ENCODE measurements around the gene PDE7B. TPM values are rescaled to one million over a fixed set of nuclear protein-coding genes. Genes with fewer than 3 reads are reported as not detected.

Gene PDE7B
- total and polyA plus RNA-seq, 2 of the 4 experiments (the other 2 are of a cell fraction), result 7.8 to 12.4 TPM

- TF ChIP-seq USF2 (IDR thresholded peaks at IDR 0.05; ENCODE audit: low read depth, low read length) (no peak), NFE2L2 (IDR thresholded peaks at IDR 0.05; ENCODE audit: low read depth, low read length) (no peak), CEBPB (IDR thresholded peaks at IDR 0.05; ENCODE audit: low read depth, low read length) (no peak), CTCF (conservative IDR thresholded peaks at IDR 0.05; ENCODE audit: low read depth, low read length) (no peak), RFX5 (IDR thresholded peaks at IDR 0.05; ENCODE audit: low read depth, low read length) (no peak)
These were observed 378.8 kb downstream of the PDE7B start (continued) for GRCh38 chr6:136230219-136230853.
